SKM-1 (cell line): ENCODE measurements around the gene ZNF488.

Experiments used
- DNase-seq: peaks from one replicate; lab custom pipeline; 2025; ENCODE audit not compliant: unreplicated experiment; lab: John Stamatoyannopoulos, UW

The ZNF488 gene

DNA sequence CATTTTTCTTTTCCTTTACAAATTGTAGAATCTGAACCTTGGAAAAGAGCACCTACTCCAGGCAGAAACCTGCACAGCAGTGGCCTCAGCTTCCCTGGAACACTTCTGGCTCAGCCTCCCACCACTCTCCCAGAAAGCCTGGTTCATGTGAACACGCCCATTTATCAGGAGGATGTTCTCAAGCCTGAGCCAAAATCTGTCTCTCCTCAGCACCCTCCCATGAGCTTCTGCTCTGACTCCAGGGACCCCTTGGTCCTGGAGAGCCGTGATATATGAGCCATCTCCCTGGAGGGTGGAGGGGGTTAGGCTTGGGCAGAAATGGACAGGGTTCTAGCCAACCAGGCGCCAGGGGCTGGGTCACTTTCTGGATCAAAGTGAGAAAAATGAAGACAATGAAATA, 51.7 kb downstream of the ZNF488 start:
- DNase-seq = no peak

- DNase-seq = no peak
Measured at GRCh38 chr10:47331954-47332353, 52.1 kb downstream of the ZNF488 start.

GRCh38 chr10:47331491-47331890, 52.6 kb downstream of the ZNF488 start:
- no peak for DNase-seq

DNA sequence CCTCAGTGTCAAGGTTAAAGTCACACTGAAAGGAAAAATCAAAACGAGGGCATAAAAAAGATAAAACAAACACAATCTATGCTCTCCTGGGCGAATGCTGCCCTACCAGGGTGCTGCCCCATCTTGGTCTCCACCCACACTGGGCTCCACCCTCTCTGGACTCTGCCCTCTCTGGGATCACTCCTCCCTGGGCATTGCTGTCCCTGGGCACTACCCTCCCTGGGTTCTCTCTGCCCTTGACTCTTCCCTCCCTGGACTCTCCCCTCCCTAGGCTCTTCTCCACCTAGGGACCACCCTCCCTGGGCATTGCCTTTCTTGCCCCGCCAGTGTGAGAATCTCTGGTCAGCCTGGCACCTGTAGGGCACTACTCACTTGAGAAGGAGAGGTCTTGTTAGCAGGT, 53.3 kb downstream of the ZNF488 start:
- DNase-seq = no peak

DNA sequence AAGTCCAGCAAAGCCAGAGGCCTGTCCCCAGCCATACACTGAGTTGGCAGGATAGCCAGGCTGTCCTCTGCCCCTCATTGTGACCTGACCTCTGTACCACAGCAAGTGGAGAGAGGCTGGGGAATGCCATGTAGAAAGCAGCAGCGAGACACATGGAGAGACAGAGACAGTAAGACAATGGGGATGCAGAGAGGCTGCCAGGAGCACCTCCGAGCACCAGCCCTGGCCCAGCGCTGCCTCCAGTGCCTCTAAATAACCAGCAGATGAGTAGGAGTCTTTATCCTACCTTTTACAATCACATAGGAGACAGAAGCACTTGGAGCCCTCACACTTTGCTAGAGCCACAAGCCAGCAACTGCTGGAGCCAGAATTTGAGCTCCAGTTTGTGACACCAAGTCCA, 53.7 kb downstream of the ZNF488 start:
- no peak for DNase-seq

GRCh38 chr10:47329855-47330254, 54.2 kb downstream of the ZNF488 start:
- no peak for DNase-seq

DNA sequence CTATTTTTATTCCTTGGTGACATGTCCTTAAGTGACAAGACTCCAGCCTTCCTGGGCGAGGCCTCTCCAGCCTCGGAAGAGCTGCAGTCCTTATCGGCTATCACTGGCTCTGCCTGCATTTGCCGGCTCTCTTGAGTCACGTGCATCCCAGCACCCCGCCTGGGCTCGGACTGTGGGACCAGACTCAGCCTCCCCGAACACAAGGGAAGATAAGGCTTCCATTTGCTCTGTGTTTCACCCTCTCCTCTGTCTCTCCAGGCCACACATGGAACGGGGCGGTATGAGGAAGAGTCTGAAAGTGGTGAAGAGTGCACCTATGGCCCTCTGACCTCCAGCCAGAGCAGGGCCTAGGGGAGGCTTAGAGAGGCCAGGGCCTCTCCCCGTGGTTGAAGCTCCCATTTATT, 57.2 kb downstream of the ZNF488 start:
- DNase-seq = no peak

DNA sequence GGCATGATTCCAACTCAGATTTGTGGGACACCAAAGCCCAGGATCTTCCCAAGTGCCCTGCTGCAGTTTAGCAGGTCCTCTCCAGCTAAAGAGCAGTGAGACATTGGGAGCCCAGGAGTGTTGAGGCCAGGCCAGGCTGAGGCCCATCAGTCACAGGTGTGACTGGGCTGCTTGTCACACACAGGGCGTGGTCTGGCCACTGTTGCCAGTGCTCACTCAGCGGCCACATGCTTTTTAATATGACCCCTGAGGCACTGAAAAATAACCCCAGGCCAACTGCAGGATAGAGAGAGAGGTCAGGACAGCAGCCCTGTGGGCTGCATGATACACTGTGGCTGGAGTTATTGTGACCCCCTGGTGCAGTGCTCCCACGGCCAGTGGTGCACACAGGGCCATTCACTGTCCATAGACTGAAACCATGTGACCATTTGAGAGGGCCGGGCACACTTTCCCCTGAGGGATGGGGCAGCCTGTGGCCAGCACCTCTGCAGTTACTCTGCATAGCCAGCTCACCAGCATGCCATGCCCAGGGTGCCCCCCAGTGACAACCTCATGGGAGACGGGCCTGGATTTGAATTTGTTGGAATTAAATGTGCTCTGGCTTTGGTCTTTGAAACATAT, 57.7 kb downstream of the ZNF488 start:
- no peak for DNase-seq

DNA sequence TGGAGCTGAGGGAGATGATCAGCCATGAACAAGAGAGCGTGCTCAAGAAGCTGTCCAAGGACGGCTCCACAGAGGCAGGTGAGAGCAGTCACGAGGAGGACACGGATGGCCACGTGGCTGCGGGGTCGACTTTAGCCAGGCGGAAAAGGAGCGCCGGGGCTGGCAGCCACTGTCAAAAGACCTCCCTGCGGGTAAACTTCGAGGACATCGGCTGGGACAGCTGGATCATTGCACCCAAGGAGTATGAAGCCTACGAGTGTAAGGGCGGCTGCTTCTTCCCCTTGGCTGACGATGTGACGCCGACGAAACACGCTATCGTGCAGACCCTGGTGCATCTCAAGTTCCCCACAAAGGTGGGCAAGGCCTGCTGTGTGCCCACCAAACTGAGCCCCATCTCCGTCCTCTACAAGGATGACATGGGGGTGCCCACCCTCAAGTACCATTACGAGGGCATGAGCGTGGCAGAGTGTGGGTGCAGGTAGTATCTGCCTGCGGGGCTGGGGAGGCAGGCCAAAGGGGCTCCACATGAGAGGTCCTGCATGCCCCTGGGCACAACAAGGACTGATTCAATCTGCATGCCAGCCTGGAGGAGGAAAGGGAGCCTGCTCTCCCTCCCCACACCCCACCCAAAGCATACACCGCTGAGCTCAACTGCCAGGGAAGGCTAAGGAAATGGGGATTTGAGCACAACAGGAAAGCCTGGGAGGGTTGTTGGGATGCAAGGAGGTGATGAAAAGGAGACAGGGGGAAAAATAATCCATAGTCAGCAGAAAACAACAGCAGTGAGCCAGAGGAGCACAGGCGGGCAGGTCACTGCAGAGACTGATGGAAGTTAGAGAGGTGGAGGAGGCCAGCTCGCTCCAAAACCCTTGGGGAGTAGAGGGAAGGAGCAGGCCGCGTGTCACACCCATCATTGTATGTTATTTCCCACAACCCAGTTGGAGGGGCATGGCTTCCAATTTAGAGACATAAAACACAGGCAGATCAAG, 58.5 kb downstream of the ZNF488 start:
- no peak for DNase-seq

DNA sequence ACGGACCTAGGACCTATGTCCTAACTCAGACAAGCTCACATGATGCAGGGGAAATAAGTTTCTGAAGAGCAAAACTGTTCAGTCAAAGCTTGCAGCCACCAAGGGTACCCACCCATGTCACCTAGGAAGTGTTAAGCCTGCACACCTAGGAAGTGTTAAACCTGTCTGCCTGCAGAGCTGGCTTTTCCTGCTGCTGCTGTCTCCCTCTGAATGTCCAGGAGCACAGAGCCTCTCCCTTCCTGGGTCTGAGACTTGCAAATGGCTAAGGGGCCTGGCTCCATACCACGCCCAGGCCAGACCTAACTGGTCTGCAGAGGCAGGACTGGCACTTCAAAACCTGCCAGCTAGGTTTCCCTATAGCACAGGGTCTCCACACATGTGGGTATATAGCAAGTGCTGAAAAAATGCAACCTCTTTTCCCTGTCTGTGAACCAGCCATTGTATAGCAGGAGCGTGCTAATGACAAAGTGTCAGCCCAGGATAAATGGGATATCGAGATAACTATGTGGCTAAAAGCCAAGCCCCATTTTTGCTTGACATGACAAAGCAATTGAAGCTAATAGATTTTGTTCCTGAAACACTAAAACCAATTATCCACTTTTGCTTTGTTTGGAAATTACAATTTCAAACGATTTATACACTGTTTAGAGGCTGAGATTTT, 60.3 kb downstream of the ZNF488 start:
- no peak for DNase-seq

GRCh38 chr10:47323087-47323486, 61.0 kb downstream of the ZNF488 start:
- no peak for DNase-seq

DNA sequence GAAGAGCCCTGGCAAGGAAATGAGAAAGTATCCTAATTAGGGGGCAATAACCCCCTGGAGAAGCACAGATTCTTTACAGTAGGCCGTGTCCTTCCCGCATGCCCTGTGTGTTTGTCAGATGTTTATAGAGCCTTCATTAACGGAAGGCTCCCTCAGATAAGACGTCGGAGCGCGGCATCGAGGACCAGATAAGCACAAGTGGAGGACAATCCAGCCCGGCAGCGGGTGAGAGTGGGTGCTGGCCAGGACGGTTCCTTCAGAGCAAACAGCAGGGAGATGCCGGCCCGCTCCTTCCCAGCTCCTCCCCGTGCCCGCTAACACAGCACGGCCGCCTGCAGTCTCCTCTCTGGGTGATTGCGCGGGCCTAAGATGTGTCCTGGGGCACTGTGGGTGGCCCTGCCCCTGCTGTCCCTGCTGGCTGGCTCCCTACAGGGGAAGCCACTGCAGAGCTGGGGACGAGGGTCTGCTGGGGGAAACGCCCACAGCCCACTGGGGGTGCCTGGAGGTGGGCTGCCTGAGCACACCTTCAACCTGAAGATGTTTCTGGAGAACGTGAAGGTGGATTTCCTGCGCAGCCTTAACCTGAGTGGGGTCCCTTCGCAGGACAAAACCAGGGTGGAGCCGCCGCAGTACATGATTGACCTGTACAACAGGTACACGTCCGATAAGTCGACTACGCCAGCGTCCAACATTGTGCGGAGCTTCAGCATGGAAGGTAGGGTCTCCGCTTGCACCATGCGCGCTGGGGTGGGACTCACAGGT, 61.6 kb downstream of the ZNF488 start, which contains the start of gene GDF2:
Gene GDF2, plus strand, starts transcription at position 155 of the 762 bp plus-strand sequence. Its CDS starts 215 bp downstream, at position 370.
- no peak for DNase-seq

DNA sequence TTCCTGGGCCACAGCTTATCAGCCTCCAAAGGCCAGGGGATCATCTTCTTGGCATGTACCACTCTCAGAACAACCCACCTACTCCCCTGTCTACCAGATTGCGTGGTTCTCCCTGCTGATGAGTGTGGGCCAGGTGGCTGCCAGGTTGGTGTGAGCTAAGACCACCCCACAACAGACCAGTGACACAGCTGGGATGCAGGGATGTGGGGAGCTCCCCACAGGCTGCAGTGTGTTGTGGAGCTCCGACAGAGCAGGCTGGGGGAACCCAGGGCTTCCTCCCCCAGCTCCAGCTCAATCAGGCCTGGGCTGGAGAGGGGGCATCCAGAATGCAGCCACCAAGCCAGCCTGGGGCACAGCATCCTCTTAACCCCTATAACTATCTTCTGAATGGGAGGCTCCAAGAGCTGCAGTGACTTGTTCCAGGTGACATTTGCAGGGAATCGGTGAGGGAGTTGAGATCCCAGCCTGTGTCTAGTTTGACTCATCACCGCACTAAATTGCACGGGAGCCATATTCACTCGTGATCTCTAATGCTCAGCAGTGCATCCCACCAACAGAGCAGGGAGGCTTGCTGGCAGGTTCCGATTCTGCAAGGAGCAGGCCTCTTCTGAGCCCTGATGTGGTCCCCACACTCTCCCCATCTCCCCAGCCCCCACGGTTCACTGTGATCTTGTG, 62.4 kb downstream of the ZNF488 start:
- DNase-seq = no peak

DNA sequence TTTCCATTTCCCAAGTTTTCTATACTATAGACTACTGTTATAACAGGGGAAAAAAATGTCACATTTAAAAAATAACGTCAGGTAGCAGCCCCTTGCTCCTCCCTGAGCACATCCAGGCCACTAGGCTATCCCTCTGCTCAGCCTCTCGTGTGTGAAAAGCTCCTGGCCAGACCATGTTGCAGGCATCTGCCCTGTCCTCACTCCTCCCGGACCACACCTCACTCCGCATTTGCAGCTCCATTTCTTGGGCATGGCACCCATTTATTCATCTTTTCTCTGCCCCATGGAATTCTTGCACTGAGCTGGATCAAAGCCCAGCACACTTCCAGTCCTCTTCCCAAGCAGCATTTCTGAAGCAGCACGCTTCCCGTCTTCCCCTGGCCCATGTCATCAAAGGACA, 63.3 kb downstream of the ZNF488 start:
- DNase-seq = no peak

- DNase-seq = no peak
Measured at GRCh38 chr10:47319784-47320183, 64.3 kb downstream of the ZNF488 start.

DNA sequence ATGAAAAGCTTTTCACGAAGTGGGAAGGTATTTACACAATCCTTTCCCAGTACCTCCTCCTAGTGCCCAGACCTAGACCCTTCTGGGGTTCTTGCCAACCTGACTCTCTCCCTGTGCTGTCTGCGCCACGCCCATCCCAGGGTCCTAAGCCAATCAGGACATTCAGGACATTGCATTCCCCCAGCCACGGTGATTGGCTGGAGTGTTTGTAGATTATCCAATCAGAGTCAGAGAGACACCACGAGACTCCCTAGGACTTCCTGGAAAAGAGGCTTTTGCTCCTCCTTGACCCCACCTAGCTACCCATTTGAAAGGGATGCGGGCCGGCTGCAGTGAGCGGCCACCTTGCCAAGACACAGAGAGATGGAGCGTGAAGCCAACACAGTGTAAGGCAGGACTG, 65.4 kb downstream of the ZNF488 start:
- no peak for DNase-seq

GRCh38 chr10:47317251-47317650, 66.8 kb downstream of the ZNF488 start:
- DNase-seq = no peak

DNA sequence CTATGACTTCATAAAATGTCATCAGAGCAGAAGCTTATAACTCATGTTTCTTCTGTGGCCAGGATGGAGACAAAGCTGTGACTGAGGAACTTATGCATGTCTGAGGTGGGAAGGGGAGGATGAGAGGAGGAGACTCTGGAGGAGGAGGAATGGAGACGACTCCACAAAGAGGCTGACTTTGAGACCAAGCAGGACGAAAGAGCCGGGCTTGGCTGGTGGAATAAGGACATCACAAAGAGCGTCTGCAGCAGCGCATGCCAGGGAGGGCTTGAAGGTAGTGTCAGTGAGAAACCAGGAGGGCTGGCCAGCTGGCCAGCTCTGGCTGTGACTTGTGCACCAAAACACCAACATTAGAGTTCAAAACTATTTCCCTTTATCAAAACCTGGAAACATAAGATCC, 68.0 kb downstream of the ZNF488 start:
- no peak for DNase-seq
